GM12873 (cell line): ENCODE results near the gene TEAD3.

ENCODE experiments used
- CTCF ChIP-seq: IDR thresholded peaks from 2 replicates; pipeline ENCODE4 v1.5.1; 2012; ENCODE audit warnings: low read depth, mild to moderate bottlenecking, moderate library complexity, low read length, control low read depth; ENCODE audit not compliant: insufficient read depth; ENCODE audit errors: missing control alignments

Gene TEAD3

DNA sequence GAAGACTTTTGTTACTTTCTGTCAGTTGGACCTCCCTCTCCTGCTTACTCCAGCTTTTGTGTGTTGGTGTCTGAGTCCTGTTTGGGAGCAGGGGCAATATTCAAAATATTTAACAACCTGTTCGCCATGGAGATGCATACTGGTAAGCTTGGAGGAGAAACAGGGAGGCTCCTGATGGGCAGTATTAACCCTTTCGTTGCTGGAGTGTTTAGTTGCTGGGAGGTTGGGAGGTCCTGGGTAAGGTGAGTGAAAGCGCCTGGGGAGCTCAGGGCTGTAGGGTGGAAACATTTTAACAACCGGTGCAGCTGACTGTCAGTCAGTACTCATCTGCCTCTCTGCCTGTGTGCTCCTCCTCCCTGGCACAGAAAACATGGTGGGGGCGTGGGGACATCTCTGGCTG is 11.7 kb upstream of the TEAD3 start:
- no peak for TF ChIP-seq CTCF

DNA sequence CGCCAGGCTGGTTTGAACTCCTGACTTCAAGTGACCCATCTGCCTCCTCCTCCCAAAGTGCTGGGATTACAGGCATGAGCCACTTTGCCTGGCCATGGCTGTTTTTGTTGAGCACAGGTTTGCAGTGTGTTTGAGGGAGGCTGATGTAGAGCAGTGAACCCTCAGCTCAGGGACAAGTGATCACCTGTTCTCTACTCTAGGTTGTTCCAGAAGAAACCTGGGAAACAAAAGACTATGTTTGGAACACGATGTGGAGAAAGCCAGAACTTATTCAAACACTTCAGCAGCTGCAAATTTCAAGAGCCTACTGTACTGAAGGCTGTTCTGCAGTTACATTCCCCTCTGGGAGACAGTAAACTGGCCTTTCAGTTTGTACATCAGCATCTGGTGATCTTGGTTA is 11.1 kb upstream of the TEAD3 start:
- TF ChIP-seq CTCF: no peak

DNA sequence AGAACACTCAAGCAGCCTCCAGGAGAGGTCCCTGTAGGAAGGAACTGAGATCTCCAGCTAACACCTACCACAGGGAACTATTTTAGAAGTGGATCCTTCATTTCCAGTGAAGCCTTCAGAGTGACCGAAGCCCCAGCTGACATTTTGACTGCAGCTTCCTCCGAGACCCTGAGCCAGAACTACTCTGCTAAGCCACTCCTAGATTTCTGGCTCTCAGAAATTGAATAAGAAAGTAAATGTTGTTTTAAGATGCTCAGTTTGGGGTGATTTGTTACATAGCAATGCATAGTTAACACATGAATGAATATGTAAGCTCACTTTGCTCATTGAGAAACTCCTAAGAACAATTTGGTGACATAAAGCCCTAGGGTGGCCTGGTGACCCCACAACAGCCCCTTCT is 10.3 kb upstream of the TEAD3 start:
- no peak for TF ChIP-seq CTCF

DNA sequence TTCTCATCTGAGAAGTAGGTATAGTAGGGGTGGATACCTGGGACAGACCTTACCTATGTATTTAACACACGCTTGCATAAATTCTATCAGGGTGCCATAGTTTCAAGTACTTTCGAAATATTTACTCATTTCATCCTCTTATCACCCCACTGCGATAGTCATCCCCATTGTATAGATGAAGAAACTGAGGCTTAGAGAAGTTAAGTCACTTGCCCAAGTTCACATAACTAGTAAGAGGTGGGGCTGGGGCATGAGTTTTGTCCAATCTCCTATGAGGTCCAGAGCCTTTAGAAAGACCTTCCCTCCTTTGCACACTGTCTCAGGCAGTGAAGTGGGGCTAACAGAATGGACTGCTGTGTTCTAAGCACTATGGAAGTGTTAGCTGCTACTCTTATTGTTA is 9.7 kb upstream of the TEAD3 start:
- no peak for TF ChIP-seq CTCF

DNA sequence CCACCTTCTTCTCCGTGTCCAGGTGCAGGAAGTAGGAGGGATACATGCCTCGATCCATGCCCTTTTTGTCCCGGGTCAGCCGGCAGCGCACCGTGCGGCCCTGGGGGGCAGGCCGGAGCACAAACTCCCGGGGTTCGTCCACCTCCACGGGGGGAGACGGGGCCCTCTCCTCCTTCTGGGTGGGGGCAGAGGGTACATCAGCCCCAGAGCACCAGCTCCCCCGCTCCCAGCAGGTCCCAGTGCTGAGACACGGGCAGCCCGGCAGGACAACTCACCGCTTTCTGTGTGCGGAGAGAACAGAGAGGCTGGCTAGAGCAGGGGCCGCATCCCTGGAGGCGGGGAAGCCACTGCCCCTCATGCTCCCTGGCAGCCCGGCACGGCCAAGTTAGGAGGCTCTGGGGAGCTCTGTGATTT is 9.1 kb upstream of the TEAD3 start:
- TF ChIP-seq CTCF: no peak

DNA sequence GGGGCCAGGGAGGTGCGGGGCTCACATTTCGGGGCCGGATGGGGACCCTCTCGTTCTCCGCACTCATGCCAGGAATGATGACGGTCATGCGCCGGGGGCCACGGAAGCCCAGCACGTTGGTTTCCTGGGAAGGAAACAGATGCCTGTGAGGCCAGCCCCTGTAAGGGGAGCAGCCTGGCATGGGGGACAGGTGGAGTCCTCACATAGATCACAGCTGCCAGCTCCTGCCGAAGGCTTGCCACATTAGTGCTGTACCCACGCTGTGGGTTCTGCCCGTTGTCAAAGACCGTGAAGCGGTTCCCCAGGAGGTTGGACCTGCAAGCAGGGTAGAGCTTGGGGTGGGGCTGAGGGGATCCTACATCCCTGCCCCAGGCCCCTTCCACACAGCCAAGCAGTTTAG is 6.7 kb upstream of the TEAD3 start:
- TF ChIP-seq CTCF: no peak

GRCh38 chr6:35501784-35502183 is 4.9 kb upstream of the TEAD3 start:
- TF ChIP-seq CTCF: no peak

DNA sequence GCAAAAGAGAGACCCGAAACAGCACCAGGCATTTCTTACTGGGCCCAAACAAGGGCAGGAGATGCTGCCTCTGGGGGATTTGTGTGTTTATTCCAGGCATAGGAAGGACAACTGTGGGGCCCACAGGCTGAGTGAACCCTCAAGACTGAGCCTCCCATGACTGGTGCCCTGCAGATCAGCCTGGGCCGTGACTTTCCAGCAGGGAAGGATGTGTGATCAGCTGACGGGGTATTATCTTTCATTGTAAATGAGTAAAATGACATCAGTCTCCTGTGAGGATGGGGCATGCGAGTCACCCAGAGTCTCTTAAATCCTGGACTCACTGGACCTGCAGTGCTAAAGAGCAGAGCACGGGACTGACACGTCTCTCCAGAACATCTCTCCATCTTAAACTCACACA is 3.9 kb upstream of the TEAD3 start:
- no peak for TF ChIP-seq CTCF
